Lung (tissue), 16 donors: Measurements from ENCODE around the gene GLUD1. TPM values are rescaled to one million over a fixed set of nuclear protein-coding genes. Genes with fewer than 3 reads are reported as not detected.
A peak's percentile ranks its signal among the peaks of the same experiment; 100 is the strongest.
"Not testable (repeated sequence)": the region's sequence is repeated elsewhere in the genome, so short reads cannot be mapped to it uniquely, and the experiment has no call there.

Source experiments
- ATAC-seq: fragments of 200-7000 bp; cut with Tn5 transposase; one replicate; pipeline ENCODE4 v1.9.1; 2020; ENCODE audit warnings: moderate number of reproducible peaks; ENCODE audit not compliant: insufficient read depth, low FRiP score
- DNase-seq, 3 donors: peaks; one replicate each; pipeline ENCODE4 v3.0.0-alpha.2; 2013 to 2017
- H3K27ac ChIP-seq, 2 donors: one replicate each; pipeline ENCODE4 v1.5.1; 2013; ENCODE audit warnings: mild to moderate bottlenecking in 2 of 2, moderate library complexity in 2 of 2, control low read depth in 1 of 2, inconsistent platforms in 1 of 2, low read depth in 1 of 2, low read length in 1 of 2
- H3K27me3 ChIP-seq, 3 donors: one replicate each; pipeline ENCODE4 v1.5.1; 2013; ENCODE audit warnings: low read length in 2 of 3; ENCODE audit not compliant: control insufficient read depth in 3 of 3, insufficient read depth in 3 of 3
- H3K36me3 ChIP-seq, 4 donors: one replicate each; pipeline ENCODE4 v1.5.1; 2013; ENCODE audit warnings: low read length in 4 of 4, mild to moderate bottlenecking in 1 of 4, moderate library complexity in 1 of 4; ENCODE audit not compliant: control insufficient read depth in 4 of 4, insufficient read depth in 4 of 4
- H3K4me1 ChIP-seq, 5 donors: one replicate each; pipeline ENCODE4 v1.5.1; 2013; ENCODE audit warnings: low read length in 5 of 5, mild to moderate bottlenecking in 2 of 5, moderate library complexity in 1 of 5; ENCODE audit not compliant: control insufficient read depth in 5 of 5, insufficient read depth in 5 of 5
- H3K4me3 ChIP-seq: one replicate; pipeline ENCODE4 v1.5.1; 2013; ENCODE audit warnings: mild to moderate bottlenecking, control low read depth, moderate library complexity
- H3K9ac ChIP-seq, 2 donors: one replicate each; pipeline ENCODE4 v1.5.1; 2013; ENCODE audit warnings: low read length in 2 of 2, control low read depth in 1 of 2; ENCODE audit not compliant: insufficient read depth in 1 of 2
- H3K9me3 ChIP-seq, 4 donors: one replicate each; pipeline ENCODE4 v1.5.1; 2013; ENCODE audit warnings: low read length in 3 of 4, mild to moderate bottlenecking in 1 of 4, moderate library complexity in 1 of 4; ENCODE audit not compliant: control insufficient read depth in 4 of 4, insufficient read depth in 3 of 4
- WGBS, 2 donors: extraction: QIAGEN DNeasy Blood & Tissue Kit; methylation state at CpG; one replicate each; pipeline ENCODE4 v1.1.7; 2013; 5-methylcytosine and 5-hydroxymethylcytosine counted together
- long read RNA-seq, 5 donors: transcript quantifications; one replicate each; lab custom pipeline, GENCODE V29; 2026
- polyA plus RNA-seq, 2 donors: library from polyadenylated mRNA; stranded (reverse); fragments of 200-250 nt; gene quantifications; one replicate each; pipeline ENCODE4 v1.2.1, GENCODE V29; 2013
- total RNA-seq, 2 donors: library from RNA; depleted of rRNA in 1 of 2; stranded (reverse); fragments of >200 nt in 1 of 2; gene quantifications; one replicate each; pipeline ENCODE4 v1.2.1, GENCODE V29; 2014 to 2021
- TF ChIP-seq, protein P1 (sequence below): IDR thresholded peaks from 2 replicates; pipeline ENCODE4 v1.5.1; 2012; ENCODE audit warnings: mild to moderate bottlenecking; ENCODE audit errors: control extremely low read depth, extremely low read depth
- donor health status: control.
- donor health status: control.
- donor health status: Bipolar disorder and iron deficiency.
- donor health status: healthy.
- donor health status: DM: yes; HTN: yes; CAD: no.

Gene GLUD1
- 100 to 1,000 TPM; 124 to 133 TPM for total RNA-seq
- 10 to 100 TPM; 52.7 to 69.0 TPM for polyA plus RNA-seq
- long read RNA-seq, donor 1, transcript GLUD1-201 (13 exons, 3,039 nt): major isoform, 21 of 40 reads
- long read RNA-seq, donor 1, partial matches to known transcripts: 18 of 40 reads
- long read RNA-seq, donor 1, other reads (novel, unspliced or antisense): 0 of 40 reads
- long read RNA-seq, donor 2, transcript GLUD1-201 (13 exons, 3,039 nt): major isoform, 7 of 26 reads
- long read RNA-seq, donor 2, partial matches to known transcripts: 18 of 26 reads
- long read RNA-seq, donor 2, other reads (novel, unspliced or antisense): 0 of 26 reads
- long read RNA-seq, donor 3, transcript GLUD1-201 (13 exons, 3,039 nt): major isoform, 8 of 14 reads
- long read RNA-seq, donor 3, partial matches to known transcripts: 5 of 14 reads
- long read RNA-seq, donor 3, other reads (novel, unspliced or antisense): 0 of 14 reads
- long read RNA-seq, donor 4, partial matches to known transcripts: 12 of 17 reads
- long read RNA-seq, donor 4, other reads (novel, unspliced or antisense): 0 of 17 reads
- long read RNA-seq, donor 5, transcript GLUD1-201 (13 exons, 3,039 nt): major isoform, 15 of 118 reads
- long read RNA-seq, donor 5, partial matches to known transcripts: 96 of 118 reads
- long read RNA-seq, donor 5, other reads (novel, unspliced or antisense): 7 of 118 reads

DNA sequence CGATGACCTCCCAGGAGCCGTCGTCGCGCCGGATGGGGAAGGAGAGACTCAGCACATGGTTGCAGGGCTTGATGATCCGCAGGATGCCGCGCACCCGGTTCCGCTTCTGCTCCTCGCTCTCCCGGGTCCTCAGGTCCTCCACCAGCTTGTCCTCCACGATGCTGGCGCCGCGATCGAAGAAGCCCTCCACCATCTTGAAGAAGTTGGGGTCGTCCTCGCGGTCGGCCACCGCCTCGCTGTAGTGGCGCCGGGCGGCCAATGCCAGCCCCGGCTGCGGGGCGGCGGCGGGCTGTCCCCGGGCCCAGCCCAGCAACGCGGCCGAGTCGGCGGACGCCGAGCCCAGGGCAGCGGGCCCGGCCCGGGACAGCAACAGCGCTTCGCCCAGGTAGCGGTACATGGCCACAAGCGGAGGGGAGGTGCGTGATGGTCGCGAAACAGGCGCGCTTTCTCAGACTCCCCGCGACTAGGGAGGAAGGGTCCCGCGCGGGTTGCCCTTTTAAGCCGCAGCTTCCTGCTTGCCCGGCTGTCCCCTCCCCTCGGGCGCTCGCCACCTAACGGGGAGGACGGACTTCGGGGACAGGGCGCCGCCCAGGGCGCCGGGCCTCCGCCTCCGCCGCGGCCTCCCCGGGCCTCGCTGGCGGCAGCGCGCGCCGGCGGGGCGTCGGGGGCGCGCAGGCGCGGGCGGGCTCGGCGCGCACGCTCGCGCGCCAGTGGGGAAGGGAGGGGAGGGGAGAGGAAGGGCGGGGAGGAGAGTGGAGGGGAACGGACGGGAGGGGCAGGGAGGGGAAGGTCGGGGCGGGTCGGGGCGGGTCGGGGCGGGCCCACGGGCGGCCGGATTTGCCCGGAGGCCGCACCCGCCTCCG lies at the start of gene GLUD1, which contains the start of gene SHLD2:
GLUD1 (minus strand) TSS at position 471 of the 863 bp plus-strand sequence; CDS start at position 397, 74 bp downstream.
SHLD2 (plus strand) TSS at position 834 of the 863 bp plus-strand sequence. CDS start 56,149 bp downstream, outside the sequence.
- H3K4me1 ChIP-seq: peaks cover 4 to 36% (median 15%) of the 10 kb centered on the region in 5 donors
- H3K27ac ChIP-seq: peak within 1 kb of the TSS; percentile 98 to 100
- ATAC-seq: peak; percentile 85
- peak; percentile 92 to 97 (median 94) for DNase-seq
- H3K27me3 ChIP-seq: no peaks in the 10 kb centered on the region
- TF ChIP-seq, protein P1, sequence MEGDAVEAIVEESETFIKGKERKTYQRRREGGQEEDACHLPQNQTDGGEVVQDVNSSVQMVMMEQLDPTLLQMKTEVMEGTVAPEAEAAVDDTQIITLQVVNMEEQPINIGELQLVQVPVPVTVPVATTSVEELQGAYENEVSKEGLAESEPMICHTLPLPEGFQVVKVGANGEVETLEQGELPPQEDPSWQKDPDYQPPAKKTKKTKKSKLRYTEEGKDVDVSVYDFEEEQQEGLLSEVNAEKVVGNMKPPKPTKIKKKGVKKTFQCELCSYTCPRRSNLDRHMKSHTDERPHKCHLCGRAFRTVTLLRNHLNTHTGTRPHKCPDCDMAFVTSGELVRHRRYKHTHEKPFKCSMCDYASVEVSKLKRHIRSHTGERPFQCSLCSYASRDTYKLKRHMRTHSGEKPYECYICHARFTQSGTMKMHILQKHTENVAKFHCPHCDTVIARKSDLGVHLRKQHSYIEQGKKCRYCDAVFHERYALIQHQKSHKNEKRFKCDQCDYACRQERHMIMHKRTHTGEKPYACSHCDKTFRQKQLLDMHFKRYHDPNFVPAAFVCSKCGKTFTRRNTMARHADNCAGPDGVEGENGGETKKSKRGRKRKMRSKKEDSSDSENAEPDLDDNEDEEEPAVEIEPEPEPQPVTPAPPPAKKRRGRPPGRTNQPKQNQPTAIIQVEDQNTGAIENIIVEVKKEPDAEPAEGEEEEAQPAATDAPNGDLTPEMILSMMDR: no peak
- peaks cover 0 to 7% (median under 1%) of the 10 kb centered on the region in 4 donors for H3K36me3 ChIP-seq
- 0 to 1% methylated on average over 46 to 107 of the region's 111 CpGs for WGBS, 2 donors
- peak within 1 kb of the TSS; percentile 66 for H3K4me3 ChIP-seq
- peak within 1 kb of the TSS; percentile 31 to 93 for H3K9ac ChIP-seq
- H3K9me3 ChIP-seq: no peaks in the 10 kb centered on the region

DNA sequence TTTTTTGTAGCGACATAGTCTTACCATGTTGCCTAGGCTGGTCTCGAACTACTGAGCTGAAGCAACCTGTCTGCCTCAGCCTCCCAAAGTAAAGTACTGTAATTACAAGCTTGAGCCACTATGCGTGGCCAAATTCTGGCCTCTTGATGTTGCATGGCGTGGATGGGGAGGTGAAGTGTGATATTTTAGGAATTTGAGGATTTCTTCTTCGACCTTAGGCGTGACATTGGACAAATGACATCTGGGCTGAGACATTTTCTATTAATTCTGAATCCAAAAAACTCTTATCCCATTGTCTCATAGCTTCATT lies 48.4 kb upstream of the GLUD1 start:
- not testable (repeated sequence) for H3K27me3 ChIP-seq, H3K9me3 ChIP-seq, H3K4me1 ChIP-seq, H3K4me3 ChIP-seq, H3K27ac ChIP-seq, H3K9ac ChIP-seq, H3K36me3 ChIP-seq, ATAC-seq
- WGBS, 2 donors: 89 to 94% methylated on average over 6 of the region's 6 CpGs
- DNase-seq: peak in 2 of 3 donors; percentile 8 to 22

DNA sequence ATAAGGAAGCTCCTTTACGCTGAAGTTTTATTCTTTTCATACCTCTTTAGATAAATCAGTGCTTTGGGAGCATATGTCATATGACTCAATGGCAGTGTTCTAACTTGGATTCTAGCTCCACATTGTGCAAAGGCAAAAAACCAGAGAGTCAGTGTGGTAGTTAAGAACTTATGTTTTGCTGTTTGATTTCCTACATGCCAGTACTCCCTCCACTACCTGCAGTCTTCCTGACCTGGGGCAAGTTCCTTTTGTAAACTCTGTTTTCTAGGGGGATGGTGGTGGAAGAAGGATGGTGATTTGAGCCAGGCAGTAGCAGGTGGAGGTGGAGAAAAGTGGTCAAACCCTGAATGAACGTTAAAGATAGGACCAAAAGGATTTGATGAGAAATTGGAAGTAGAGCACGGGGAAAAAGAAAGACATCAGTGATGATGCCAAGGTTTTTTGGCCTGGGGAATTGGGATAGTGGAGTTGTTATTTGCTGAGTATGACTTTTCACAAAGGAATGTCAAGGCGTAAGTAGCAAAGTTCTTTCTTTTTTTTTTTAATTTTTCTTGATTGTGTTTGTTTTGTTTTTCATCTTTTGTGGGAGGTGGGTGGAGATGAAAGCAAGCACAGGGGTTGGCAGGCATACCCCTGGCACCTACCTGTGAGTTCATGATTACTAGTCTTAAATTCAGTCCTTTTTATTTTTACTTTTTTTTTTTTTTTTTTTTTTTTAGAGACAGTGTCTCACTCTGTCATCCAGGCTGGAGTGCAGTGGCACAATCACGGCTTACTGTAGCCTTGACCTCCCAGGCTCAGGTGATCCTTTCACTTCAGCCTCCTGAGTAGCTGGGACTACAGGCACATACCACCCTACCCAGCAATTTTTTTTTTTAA lies 47.8 kb upstream of the GLUD1 start:
- DNase-seq: peak; percentile 12 to 62 (median 37)

DNA sequence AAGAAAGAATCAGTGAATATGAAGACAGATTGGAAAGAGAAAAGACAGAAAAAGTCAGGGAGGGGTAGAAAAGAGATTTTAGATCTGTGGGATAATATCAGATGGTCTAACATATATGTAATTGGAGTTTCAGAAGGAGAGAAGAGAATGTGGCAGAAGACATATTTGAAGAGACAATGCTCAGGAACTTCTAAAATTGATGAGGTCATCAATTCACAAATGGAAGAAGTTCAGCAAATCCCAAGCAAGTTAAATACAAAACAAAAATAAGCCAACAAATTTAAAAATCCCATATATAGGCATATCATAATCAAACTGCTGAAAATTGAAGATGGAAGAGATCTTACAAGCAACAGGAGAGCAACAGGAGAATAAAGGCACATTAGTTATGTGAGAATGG lies 42.8 kb upstream of the GLUD1 start:
- not testable (repeated sequence) for H3K9me3 ChIP-seq, H3K9ac ChIP-seq, H3K27ac ChIP-seq, H3K36me3 ChIP-seq, DNase-seq, H3K4me1 ChIP-seq, H3K27me3 ChIP-seq, ATAC-seq, H3K4me3 ChIP-seq

More for the DNA sequence above, 47.8 kb upstream of the GLUD1 start:
- WGBS, 2 donors: 70 to 84% methylated on average over 4 to 5 of the region's 5 CpGs
- H3K9me3 ChIP-seq, H3K4me1 ChIP-seq, H3K27me3 ChIP-seq, H3K9ac ChIP-seq, H3K4me3 ChIP-seq, H3K27ac ChIP-seq, H3K36me3 ChIP-seq: not testable (repeated sequence)
- ATAC-seq: peak; percentile 34

DNA sequence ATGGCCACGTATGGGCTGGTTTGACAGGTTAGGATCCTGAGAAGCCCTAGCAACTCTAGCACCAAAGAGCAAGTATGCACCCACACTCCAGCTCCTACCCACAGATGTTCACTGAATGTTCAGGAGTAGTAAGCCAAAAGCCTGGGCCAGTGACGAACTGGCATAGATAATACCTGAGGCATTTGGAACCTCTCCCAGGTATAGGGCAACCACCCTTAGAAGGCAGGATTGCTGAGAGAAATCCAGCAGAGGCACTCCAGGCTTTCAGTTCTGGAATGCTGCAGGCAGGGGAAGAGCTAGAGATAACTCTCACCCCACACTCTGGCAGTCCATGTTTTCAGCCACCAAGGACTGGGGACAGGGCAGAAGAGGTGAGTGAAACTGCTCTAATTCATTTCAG lies 39.8 kb upstream of the GLUD1 start:
- not testable (repeated sequence) for H3K36me3 ChIP-seq
- 89 to 93% methylated on average over 2 of the region's 2 CpGs for WGBS, 2 donors

DNA sequence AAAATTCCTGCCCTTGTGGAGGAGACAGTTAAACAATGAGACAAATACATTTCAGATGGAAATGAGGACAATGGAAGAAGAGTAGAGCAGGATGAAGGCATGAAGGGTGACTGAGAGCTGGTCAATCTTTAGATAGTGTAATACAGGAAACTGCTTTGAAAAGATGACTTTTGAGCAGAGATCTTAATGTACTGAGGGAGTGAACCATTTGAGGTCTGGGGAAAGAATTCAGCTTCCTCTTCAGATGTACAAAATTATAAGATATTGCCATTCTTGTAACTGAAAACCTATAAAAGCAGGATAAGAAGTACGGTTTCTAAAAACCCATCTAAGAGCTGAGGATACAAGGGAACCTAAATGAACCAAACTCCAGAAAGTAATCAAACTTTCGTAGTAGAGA lies 39.3 kb upstream of the GLUD1 start:
- H3K4me1 ChIP-seq, H3K4me3 ChIP-seq, ATAC-seq, H3K27ac ChIP-seq, DNase-seq, H3K9me3 ChIP-seq, H3K9ac ChIP-seq, H3K27me3 ChIP-seq, H3K36me3 ChIP-seq: not testable (repeated sequence)
- WGBS, 2 donors: 73 to 81% methylated on average over 2 of the region's 2 CpGs

More for the DNA sequence above, 39.8 kb upstream of the GLUD1 start:
- H3K9ac ChIP-seq, H3K4me1 ChIP-seq, H3K9me3 ChIP-seq, H3K27ac ChIP-seq, ATAC-seq, H3K4me3 ChIP-seq, H3K27me3 ChIP-seq, DNase-seq: not testable (repeated sequence)
